K562 (cell line): Measurements from ENCODE around the gene SPTBN4. TPM values are rescaled to one million over a fixed set of nuclear protein-coding genes. Genes with fewer than 3 reads are reported as not detected.

Source experiments
- ATF4 ChIP-seq: fragments of 450-650 bp; formaldehyde crosslinking; IDR thresholded peaks from 2 replicates; pipeline ENCODE4 v1.4.0; 2022; ENCODE audit warnings: mild to moderate bottlenecking, moderate library complexity
- CBX8 ChIP-seq: fragments of 200-600 bp; sonication (generic); IDR thresholded peaks from 2 replicates; pipeline ENCODE4 v1.6.1; 2012; ENCODE audit warnings: borderline replicate concordance, mixed run types, low read depth, mild to moderate bottlenecking, moderate library complexity, mixed read lengths, low read length, control low read depth, inconsistent platforms; ENCODE audit not compliant: poor library complexity, severe bottlenecking; ENCODE audit errors: extremely low read depth
- CEBPZ ChIP-seq: fragments of 150-350 bp; IDR thresholded peaks from 2 replicates; pipeline ENCODE4 v1.6.1; 2014; ENCODE audit warnings: low read depth, mild to moderate bottlenecking, low read length, borderline replicate concordance
- CHD2 ChIP-seq: IDR thresholded peaks from 2 replicates; pipeline ENCODE4 v1.6.1; 2011; ENCODE audit warnings: low read depth, low read length
- EP400 ChIP-seq: fragments of 450-650 bp; IDR thresholded peaks from 2 replicates; pipeline ENCODE4 v1.6.1; 2017; ENCODE audit warnings: antibody characterized with exemption, mild to moderate bottlenecking, moderate library complexity
- HEY1 ChIP-seq: fragments of 250-450 bp; sonication (Bioruptor Pico); IDR thresholded peaks from 2 replicates; pipeline ENCODE4 v1.5.0; 2020; ENCODE audit warnings: mild to moderate bottlenecking, moderate library complexity, borderline replicate concordance
- KHSRP ChIP-seq: fragments of 450-650 bp; IDR thresholded peaks from 2 replicates; pipeline ENCODE4 v1.6.1; 2017
- KLF13 ChIP-seq: fragments of 450-650 bp; IDR thresholded peaks from 2 replicates; pipeline ENCODE4 v1.6.1; 2016; ENCODE audit warnings: missing genetic modification characterization, low read depth, mild to moderate bottlenecking, missing compliant biosample characterization, moderate library complexity, borderline replicate concordance
- NBN ChIP-seq: fragments of 450-650 bp; IDR thresholded peaks from 2 replicates; pipeline ENCODE4 v1.6.1; 2016; ENCODE audit warnings: low read depth, mild to moderate bottlenecking
- RCOR1 ChIP-seq, 2 experiments: IDR thresholded peaks; 2 replicates each; pipeline ENCODE4 v1.6.1; 2012; ENCODE audit warnings: low read depth in 2 of 2, low read length in 2 of 2, borderline replicate concordance in 1 of 2, improper control_type of control experiment in 1 of 2
- SOX6 ChIP-seq: fragments of 450-650 bp; IDR thresholded peaks from 2 replicates; pipeline ENCODE4 v1.6.1; 2014; ENCODE audit warnings: mild to moderate bottlenecking
- THRB ChIP-seq: fragments of 450-650 bp; formaldehyde crosslinking; conservative IDR thresholded peaks from 2 replicates; pipeline ENCODE4 v1.4.0; 2022; ENCODE audit warnings: mild to moderate bottlenecking, missing genetic modification characterization
- ZBTB33 ChIP-seq: sonication (generic); formaldehyde crosslinking; IDR thresholded peaks from 2 replicates; pipeline ENCODE4 v1.8.1; 2023; ENCODE audit warnings: mild to moderate bottlenecking, missing genetic modification reagents
- ZBTB9 ChIP-seq: fragments of 450-650 bp; formaldehyde crosslinking; IDR thresholded peaks from 2 replicates; pipeline ENCODE4 v1.4.0; 2020; ENCODE audit warnings: mild to moderate bottlenecking, moderate library complexity
- ZNF232 ChIP-seq: sonication (generic); formaldehyde crosslinking; IDR thresholded peaks from 2 replicates; pipeline ENCODE4 v1.8.0; 2022; ENCODE audit warnings: mild to moderate bottlenecking, missing genetic modification reagents
- ZNF41 ChIP-seq: fragments of 250-450 bp; sonication (Bioruptor Pico); conservative IDR thresholded peaks from 2 replicates; pipeline ENCODE4 v1.4.0; 2020; ENCODE audit warnings: mild to moderate bottlenecking
- ZNF583 ChIP-seq: fragments of 250-450 bp; sonication (Bioruptor Pico); IDR thresholded peaks from 2 replicates; pipeline ENCODE4 v1.4.0; 2020
- polyA plus RNA-seq, 8 experiments: library from polyadenylated mRNA; depleted of rRNA in 4 of 8; stranded (reverse) in 5 of 8; unstranded in 3 of 8; fragments of >200 nt; fragmentation: Nextera tagmentation in 2 of 8; fragmentation: Illumina TruSeq in 1 of 8; extraction: Ambion mirVana in 2 of 8; extraction: Trizol in 1 of 8; gene quantifications; 2 replicates each; pipeline versions ENCODE4 v1.2.1 to v1.2.3, GENCODE V29; 2011 to 2014; ENCODE audit warnings: inconsistent platforms in 1 of 8, missing spikeins in 1 of 8
- total RNA-seq, 7 experiments: library from RNA; depleted of rRNA in 6 of 7; stranded (reverse); fragments of >200 nt in 6 of 7; fragmentation: Illumina TruSeq in 2 of 7; extraction: Trizol in 2 of 7; gene quantifications; 2 replicates each; pipeline versions ENCODE4 v1.2.1 to v1.2.3, GENCODE V29; 2011 to 2021; ENCODE audit warnings: low replicate concordance in 1 of 7

Gene SPTBN4
- total and polyA plus RNA-seq, 9 of the 15 experiments (the other 6 are each of a cell fraction or from before 2014, with no cell fraction given), result 0.01 to 1.5 (median 0.86) TPM

GRCh38 chr19:40444000-40444824 is 22.6 kb upstream of the SPTBN4 start, which contains the start of gene SERTAD3 (continued):
- no peak for TF ChIP-seq CEBPZ
- TF ChIP-seq EP400, result peak; percentile 33; the same call in 1 of the 2 replicates
- TF ChIP-seq CHD2, result 0 out of 2 replicates have a peak, but pooled peaks have one; percentile 49
- TF ChIP-seq HEY1 (CRISPR knock-in tag), result no peak
- no peak for TF ChIP-seq ZNF41 (CRISPR knock-in tag)
- TF ChIP-seq ZBTB9 (CRISPR knock-in tag), result 0 out of 2 replicates have a peak, but pooled peaks have one; percentile 23
- peak; percentile 47; the same call in 1 of the 2 replicates for TF ChIP-seq ZBTB33 (CRISPR knock-in tag)
- TF ChIP-seq ATF4, result no peak
- TF ChIP-seq NBN, result peak; percentile 63; the same call in 1 of the 2 replicates
- no peak for TF ChIP-seq ZNF583
- TF ChIP-seq THRB, result no peak
- TF ChIP-seq CBX8, result no peak
- 0 out of 2 replicates have a peak, but pooled peaks have one; percentile 44 for TF ChIP-seq ZNF232 (CRISPR knock-in tag)
- TF ChIP-seq KLF13 (tag), result peak; percentile 98
- TF ChIP-seq RCOR1 (IDR thresholded peaks at IDR 0.05; ENCODE audit: borderline replicate concordance in 1 of 2, low read depth in 2 of 2, low read length in 2 of 2), result 0 out of 4 replicates have a peak, but pooled peaks of 1 of the 2 experiments have one; percentile 25
- no peak for TF ChIP-seq KHSRP
- TF ChIP-seq SOX6, result no peak
